ENCODE results near the gene FEM1C.

- TF ChIP-seq POLR2A (IDR thresholded peaks at IDR 0.05): no peak
- TF ChIP-seq, protein P1, sequence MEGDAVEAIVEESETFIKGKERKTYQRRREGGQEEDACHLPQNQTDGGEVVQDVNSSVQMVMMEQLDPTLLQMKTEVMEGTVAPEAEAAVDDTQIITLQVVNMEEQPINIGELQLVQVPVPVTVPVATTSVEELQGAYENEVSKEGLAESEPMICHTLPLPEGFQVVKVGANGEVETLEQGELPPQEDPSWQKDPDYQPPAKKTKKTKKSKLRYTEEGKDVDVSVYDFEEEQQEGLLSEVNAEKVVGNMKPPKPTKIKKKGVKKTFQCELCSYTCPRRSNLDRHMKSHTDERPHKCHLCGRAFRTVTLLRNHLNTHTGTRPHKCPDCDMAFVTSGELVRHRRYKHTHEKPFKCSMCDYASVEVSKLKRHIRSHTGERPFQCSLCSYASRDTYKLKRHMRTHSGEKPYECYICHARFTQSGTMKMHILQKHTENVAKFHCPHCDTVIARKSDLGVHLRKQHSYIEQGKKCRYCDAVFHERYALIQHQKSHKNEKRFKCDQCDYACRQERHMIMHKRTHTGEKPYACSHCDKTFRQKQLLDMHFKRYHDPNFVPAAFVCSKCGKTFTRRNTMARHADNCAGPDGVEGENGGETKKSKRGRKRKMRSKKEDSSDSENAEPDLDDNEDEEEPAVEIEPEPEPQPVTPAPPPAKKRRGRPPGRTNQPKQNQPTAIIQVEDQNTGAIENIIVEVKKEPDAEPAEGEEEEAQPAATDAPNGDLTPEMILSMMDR (IDR thresholded peaks at IDR 0.05): no peak
Measured at GRCh38 chr5:115577741-115578140, 33.2 kb upstream of the FEM1C start.

Data from lower leg skin (tissue), 3 donors.